GM21717 (cell line): ENCODE measurements around the gene HSD11B1L.

Source experiments
- ATAC-seq: cut with Tn5 transposase; IDR thresholded peaks from one replicate; pipeline ENCODE4 v1.9.1; 2021; ENCODE audit warnings: mild to moderate bottlenecking, moderate library complexity; ENCODE audit not compliant: unreplicated experiment

The HSD11B1L gene

DNA sequence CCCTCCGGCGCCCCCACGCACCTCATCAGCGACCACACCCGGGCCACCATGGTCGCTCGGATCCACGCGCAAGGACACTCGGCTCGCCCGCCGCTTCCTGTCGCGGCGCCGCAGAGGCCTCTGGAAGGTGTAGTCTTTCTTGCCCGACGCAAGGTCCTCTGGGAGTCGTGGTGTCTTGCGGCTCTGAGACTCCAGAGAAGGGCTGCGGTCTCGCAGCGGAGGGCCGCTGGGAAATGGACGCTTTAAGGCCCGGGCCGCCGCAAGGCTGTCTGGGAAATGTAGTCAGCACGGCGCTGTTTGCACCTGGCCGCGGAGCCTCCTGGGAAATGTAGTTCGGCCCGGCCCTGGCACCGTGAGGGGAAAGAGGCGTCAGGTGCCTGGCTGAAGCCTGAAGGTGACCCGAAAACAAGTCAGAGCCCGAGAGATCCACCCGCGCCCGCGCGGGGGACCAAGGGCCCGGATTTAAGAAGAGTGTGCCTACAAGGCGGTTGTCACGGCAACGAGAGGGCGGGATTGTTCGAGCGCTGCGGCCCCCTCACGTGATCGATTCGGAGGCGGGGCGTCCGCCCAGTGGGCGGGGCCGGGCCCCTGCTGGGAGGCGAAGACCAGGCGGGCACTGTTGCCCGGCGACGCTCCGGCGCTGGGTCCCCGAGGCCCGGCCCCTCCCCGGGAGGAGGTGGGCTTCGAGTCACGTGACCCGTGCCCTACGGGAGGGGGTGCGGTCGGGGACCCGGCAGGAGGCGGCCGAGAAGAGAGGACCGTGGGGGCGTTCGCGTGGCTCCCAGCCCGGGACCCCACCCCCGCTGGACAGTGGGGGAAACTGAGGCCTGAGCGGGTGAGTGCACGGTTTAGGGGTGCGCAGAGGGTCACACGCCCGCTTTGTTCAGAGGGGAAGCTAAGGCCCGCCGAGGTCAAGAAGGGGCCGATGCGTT is at the start of gene HSD11B1L, which contains the start of gene MICOS13:
Gene HSD11B1L (plus strand): TSS at position 591 of the 932 bp plus-strand sequence. CDS start 3,806 bp downstream, outside the sequence.
Gene MICOS13 (minus strand): TSS at position 80 of the 932 bp plus-strand sequence. CDS start 30 bp downstream, at position 50.
- peak; percentile 67 for ATAC-seq

GRCh38 chr19:5631567-5632240 is 49.1 kb upstream of the HSD11B1L start:
- no peak for ATAC-seq

- ATAC-seq, result no peak
These were observed 48.6 kb upstream of the HSD11B1L start for GRCh38 chr19:5632241-5632612.

DNA sequence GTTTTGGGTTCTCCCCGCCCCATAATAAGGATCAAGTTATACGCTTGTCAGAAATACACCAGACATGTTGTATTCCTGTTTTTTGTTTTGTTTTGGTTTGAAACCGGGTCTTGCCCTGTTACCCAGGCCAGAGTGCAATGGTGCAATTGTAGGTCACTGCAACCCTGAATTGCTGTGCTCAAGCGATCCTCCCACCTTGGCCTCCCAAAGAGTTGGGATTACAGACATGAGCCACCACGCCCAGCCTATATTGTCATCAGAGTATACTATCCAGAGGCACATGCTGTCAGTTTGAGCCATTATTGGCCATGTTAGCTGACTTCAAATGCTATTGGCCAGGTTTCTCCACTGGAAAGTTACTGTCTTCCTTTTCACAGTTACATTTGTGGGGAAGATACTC is 48.2 kb upstream of the HSD11B1L start:
- no peak for ATAC-seq

GRCh38 chr19:5635427-5635826 is 45.4 kb upstream of the HSD11B1L start:
- ATAC-seq, result no peak

GRCh38 chr19:5637971-5638370 is 42.9 kb upstream of the HSD11B1L start:
- no peak for ATAC-seq

GRCh38 chr19:5641171-5641570 is 39.7 kb upstream of the HSD11B1L start:
- ATAC-seq, result no peak

- no peak for ATAC-seq
These were observed 38.6 kb upstream of the HSD11B1L start for GRCh38 chr19:5642204-5642603.

GRCh38 chr19:5643060-5643459 is 37.8 kb upstream of the HSD11B1L start:
- ATAC-seq, result no peak

- ATAC-seq, result no peak
These were observed 36.8 kb upstream of the HSD11B1L start for GRCh38 chr19:5644037-5644436.

- no peak for ATAC-seq
These were observed 35.4 kb upstream of the HSD11B1L start for GRCh38 chr19:5645409-5645808.

DNA sequence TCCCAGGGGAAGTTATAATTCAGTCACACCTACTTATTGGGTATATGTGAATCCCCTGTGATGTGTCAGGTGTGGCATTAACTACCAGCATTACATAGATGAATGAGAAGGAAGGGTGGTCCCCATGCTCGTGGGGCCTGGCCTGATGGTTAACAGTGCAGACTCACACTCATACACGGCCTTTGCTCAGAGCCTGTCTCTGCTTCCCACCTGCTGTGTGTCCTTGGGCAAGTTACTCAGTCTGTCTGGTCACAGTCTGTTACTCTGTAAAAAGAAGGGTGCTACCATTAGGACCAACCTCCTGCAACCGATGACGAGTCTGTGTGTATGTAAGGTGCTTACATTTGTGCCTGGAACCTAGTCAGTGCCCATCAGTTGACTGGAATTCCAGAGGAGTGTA is 34.1 kb upstream of the HSD11B1L start:
- no peak for ATAC-seq

- ATAC-seq, result no peak
These were observed 32.4 kb upstream of the HSD11B1L start for GRCh38 chr19:5648464-5648863.

DNA sequence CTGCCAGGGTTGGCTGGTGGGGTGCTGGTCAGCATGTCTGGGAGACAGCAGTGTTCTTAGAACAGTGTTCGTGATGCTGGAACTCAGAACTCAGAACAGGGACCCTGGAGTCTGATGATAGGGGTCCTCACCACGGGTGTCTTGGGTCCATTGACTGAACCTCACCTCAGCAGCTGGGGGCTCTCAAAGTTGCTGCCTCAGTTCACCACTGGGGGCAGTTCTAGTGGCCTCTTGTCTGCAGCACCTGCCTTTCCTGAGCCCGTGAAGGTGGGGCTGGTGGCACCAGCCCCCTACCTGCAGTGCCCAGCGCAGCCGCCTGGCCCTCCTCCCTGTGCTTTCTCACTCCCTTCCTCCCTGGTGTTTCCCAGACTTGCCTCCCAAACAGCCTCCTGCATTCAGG is 29.5 kb upstream of the HSD11B1L start:
- ATAC-seq, result no peak

- ATAC-seq, result no peak
These were observed 28.6 kb upstream of the HSD11B1L start for GRCh38 chr19:5652261-5652660.

- ATAC-seq, result no peak
These were observed 25.9 kb upstream of the HSD11B1L start for GRCh38 chr19:5654931-5655330.

GRCh38 chr19:5655412-5655811 is 25.4 kb upstream of the HSD11B1L start:
- ATAC-seq, result no peak

DNA sequence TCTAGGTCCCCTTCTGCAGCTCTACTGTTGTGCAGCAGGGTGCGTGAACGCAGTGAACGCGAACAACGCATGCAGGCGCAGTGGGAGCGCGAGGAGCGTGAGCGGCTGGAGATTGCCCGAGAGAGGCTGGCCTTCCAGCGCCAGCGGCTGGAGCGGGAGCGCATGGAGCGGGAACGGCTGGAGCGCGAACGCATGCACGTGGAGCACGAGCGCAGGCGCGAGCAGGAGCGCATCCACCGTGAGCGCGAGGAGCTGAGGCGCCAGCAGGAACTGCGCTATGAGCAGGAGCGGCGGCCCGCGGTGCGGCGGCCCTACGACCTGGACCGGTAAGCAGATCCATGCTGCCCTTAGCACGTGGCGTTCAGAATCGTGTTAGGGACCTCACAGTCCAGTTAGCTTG is 19.3 kb upstream of the HSD11B1L start:
- no peak for ATAC-seq

DNA sequence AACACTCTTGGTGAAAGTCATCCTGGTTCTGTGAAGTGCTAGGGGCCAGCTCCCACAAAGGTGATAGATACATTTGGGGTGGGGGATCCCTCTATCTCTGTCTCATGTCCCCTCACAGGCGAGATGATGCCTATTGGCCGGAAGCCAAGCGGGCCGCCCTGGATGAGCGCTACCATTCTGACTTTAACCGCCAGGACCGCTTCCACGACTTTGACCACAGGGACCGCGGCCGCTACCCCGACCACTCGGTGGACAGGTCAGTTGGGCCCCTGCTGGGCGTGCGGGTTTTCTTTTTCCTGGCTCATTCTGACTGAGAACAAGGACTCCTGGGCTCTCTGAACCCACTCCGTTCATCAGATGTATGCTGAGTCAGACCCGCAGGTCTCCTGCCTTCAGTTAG is 16.9 kb upstream of the HSD11B1L start:
- ATAC-seq, result no peak

- ATAC-seq, result no peak
These were observed 16.3 kb upstream of the HSD11B1L start for GRCh38 chr19:5664515-5664914.

- no peak for ATAC-seq
These were observed 14.9 kb upstream of the HSD11B1L start for GRCh38 chr19:5665781-5666513.
